ENCODE results near the gene SP5.

GRCh38 chr2:170707821-170708795 is 7.0 kb upstream of the SP5 start:
- TF ChIP-seq TAF1 (IDR thresholded peaks at IDR 0.05; ENCODE audit: borderline replicate concordance, insufficient read depth, low read length), result no peak
- no peak for TF ChIP-seq POLR2AphosphoS5 (IDR thresholded peaks at IDR 0.05; ENCODE audit: low read depth, low read length)

All from PFSK-1 (cell line).